Naive thymus-derived CD4-positive, alpha-beta T cell (primary cell): ENCODE measurements around the gene EVX2. TPM values are rescaled to one million over a fixed set of nuclear protein-coding genes. Genes with fewer than 3 reads are reported as not detected.

ENCODE experiments used
- ATAC-seq: fragments of 150-1000 bp; cut with Tn5 transposase; 2 replicates; pipeline ENCODE4 v1.10.0; 2021; ENCODE audit warnings: mild to moderate bottlenecking, moderate library complexity
- CTCF ChIA-PET: fragments of 350-600 bp; sonication (Branson Sonifier 250); formaldehyde crosslinking; loops from one replicate; lab custom pipeline; 2021; ENCODE audit warnings: antibody characterized with exemption; lab: Charles Lee
- POLR2A ChIA-PET: fragments of 350-600 bp; sonication (Branson Sonifier 250); formaldehyde crosslinking; loops from one replicate; lab custom pipeline; 2021; ENCODE audit warnings: antibody characterized with exemption, inconsistent platforms; lab: Charles Lee
- DNase-seq, 9 donors: peaks; one replicate each; pipeline versions ENCODE4 v3.0.0 to v3.0.0-alpha.2; 2020 to 2022; ENCODE audit warnings: mixed read lengths in 1 of 9
- H3K27ac ChIP-seq: one replicate; pipeline ENCODE4 v1.7.0; 2013; ENCODE audit warnings: mild to moderate bottlenecking, low read depth, low read length, moderate library complexity
- H3K27me3 ChIP-seq, 2 donors: one replicate each; pipeline ENCODE4 v1.7.0; 2013; ENCODE audit warnings: low read length in 2 of 2, mild to moderate bottlenecking in 2 of 2, moderate library complexity in 2 of 2; ENCODE audit not compliant: control insufficient read depth in 2 of 2, insufficient read depth in 2 of 2
- H3K36me3 ChIP-seq, 3 experiments: 1 replicate in 2 of 3; 2 replicates in 1 of 3; pipeline ENCODE4 v1.7.0; 2013; ENCODE audit warnings: low read length in 3 of 3, mild to moderate bottlenecking in 3 of 3, moderate library complexity in 1 of 3; ENCODE audit not compliant: insufficient read depth in 3 of 3, control insufficient read depth in 2 of 3
- H3K4me1 ChIP-seq, 2 donors: one replicate each; pipeline ENCODE4 v1.7.0; 2013; ENCODE audit warnings: low read length in 2 of 2, mild to moderate bottlenecking in 2 of 2, moderate library complexity in 1 of 2; ENCODE audit not compliant: control insufficient read depth in 2 of 2, insufficient read depth in 2 of 2
- H3K4me3 ChIP-seq: 2 replicates; pipeline ENCODE4 v1.7.0; 2013; ENCODE audit warnings: mild to moderate bottlenecking, low read length
- H3K9me3 ChIP-seq, 3 experiments: 1 replicate in 2 of 3; 2 replicates in 1 of 3; pipeline ENCODE4 v1.7.0; 2013; ENCODE audit warnings: low read length in 3 of 3; ENCODE audit not compliant: control insufficient read depth in 2 of 3
- H3K27ac Mint-ChIP-seq, 9 donors: one replicate each; pipeline ENCODE4 v1.8.0; 2020 to 2022; ENCODE audit warnings: mixed read lengths in 9 of 9, mild to moderate bottlenecking in 8 of 9, moderate library complexity in 5 of 9, inconsistent platforms in 2 of 9
- H3K27me3 Mint-ChIP-seq, 5 donors: one replicate each; pipeline ENCODE4 v1.8.0; 2021 to 2022; ENCODE audit warnings: mixed read lengths in 5 of 5, mild to moderate bottlenecking in 1 of 5
- H3K36me3 Mint-ChIP-seq, 5 donors: one replicate each; pipeline ENCODE4 v1.8.0; 2020 to 2022; ENCODE audit warnings: mixed read lengths in 5 of 5, mild to moderate bottlenecking in 3 of 5, inconsistent platforms in 1 of 5
- H3K4me1 Mint-ChIP-seq, 7 donors: one replicate each; pipeline ENCODE4 v1.8.0; 2020 to 2022; ENCODE audit warnings: mixed read lengths in 7 of 7, mild to moderate bottlenecking in 3 of 7, inconsistent platforms in 1 of 7
- H3K4me3 Mint-ChIP-seq, 10 donors: one replicate each; pipeline ENCODE4 v1.8.0; 2020 to 2022; ENCODE audit warnings: mild to moderate bottlenecking in 10 of 10, mixed read lengths in 10 of 10, moderate library complexity in 6 of 10, inconsistent platforms in 2 of 10
- H3K9me3 Mint-ChIP-seq, 11 donors: one replicate each; pipeline ENCODE4 v1.8.0; 2020 to 2022; ENCODE audit warnings: mixed read lengths in 11 of 11, mild to moderate bottlenecking in 4 of 11, inconsistent platforms in 1 of 11, moderate library complexity in 1 of 11
- intact Hi-C, 2 donors: fragments of 100-400 bp; cut with micrococcal nuclease; formaldehyde crosslinking; loops; one replicate each; pipeline ENCODE4 v1.15.1; 2023
- polyA plus RNA-seq, 2 donors: library from polyadenylated mRNA; unstranded; fragments of 300-500 nt; fragmentation: Illumina TruSeq; gene quantifications; one replicate each; pipeline ENCODE4 v1.2.3, GENCODE V29; 2021
- total RNA-seq, 6 experiments: library from RNA in 5 of 6; stranded (reverse) in 5 of 6; gene quantifications; 1 replicate in 5 of 6; 2 replicates in 1 of 6; pipeline ENCODE4 v1.2.3 and lab custom pipeline; 2021 to 2026

Gene EVX2
- total and polyA plus RNA-seq, 7 experiments from 2014 or later, result not detected

- Mint-ChIP-seq H3K9me3 (peaks cover 0 to 32% (median 5%) of the 10 kb centered on the region in 11 donors), H3K4me3 (peak overlapping the region; percentile 41 to 84 (median 72)), H3K4me1 (peaks cover 17 to 48% (median 36%) of the 10 kb centered on the region in 7 donors), H3K36me3 (peaks cover 0 to 5% (median 0%) of the 10 kb centered on the region in 5 donors), H3K27me3 (peaks cover 80 to 88% (median 86%) of the 10 kb centered on the region in 5 donors), H3K27ac (peak overlapping the region in 3 of 9 donors; percentile 60 to 88 (median 66))
- intact Hi-C loops, result loop anchor here (5.0 to 10.0 kb wide), 4 partner anchors 33 to 1634 kb away; partner anchors contain the start of gene HOXD12 (in 1 of the 2)
- CTCF ChIA-PET, result interaction anchor here (5.6 kb wide), 1 partner anchor 324 kb away, joined by 65 read pairs; no protein-coding TSS in a partner anchor
- ATAC-seq (peak; percentile 41), DNase-seq (peak in 1 of 9 donors; percentile 27)
- Histone ChIP-seq H3K27ac (no peak overlapping the region), H3K4me1 (peaks cover 3 to 6% of the 10 kb centered on the region in 2 donors), H3K36me3 (no peaks in the 10 kb centered on the region), H3K27me3 (peaks cover 45 to 69% of the 10 kb centered on the region in 2 donors), H3K9me3 (no peaks in the 10 kb centered on the region), H3K4me3 (no peak overlapping the region)
- POLR2A ChIA-PET, result no interaction called here
Measured at GRCh38 chr2:176130147-176130956, 46.6 kb upstream of the EVX2 start.

GRCh38 chr2:176129813-176130146, 46.0 kb upstream of the EVX2 start:
- Mint-ChIP-seq H3K4me1 (peaks cover 17 to 45% (median 34%) of the 10 kb centered on the region in 7 donors), H3K9me3 (peaks cover 0 to 28% (median 5%) of the 10 kb centered on the region in 11 donors), H3K36me3 (peaks cover 0 to 5% (median 0%) of the 10 kb centered on the region in 5 donors), H3K27ac (no peak overlapping the region), H3K4me3 (peak overlapping the region in 6 of 10 donors; percentile 45 to 75 (median 58)), H3K27me3 (peaks cover 80 to 87% (median 86%) of the 10 kb centered on the region in 5 donors)
- intact Hi-C loops, result loop anchor here (2.0 to 10.0 kb wide), 10 partner anchors 32 to 1795 kb away; partner anchors contain the start of genes HOXD12 (in 1 of the 2), LNPK (in 1 of the 2) and SP9 (in 1 of the 2)
- Histone ChIP-seq H3K36me3 (no peaks in the 10 kb centered on the region), H3K27ac (no peak overlapping the region), H3K9me3 (no peaks in the 10 kb centered on the region), H3K4me3 (no peak overlapping the region), H3K4me1 (peaks cover 3 to 6% of the 10 kb centered on the region in 2 donors), H3K27me3 (peaks cover 43 to 69% of the 10 kb centered on the region in 2 donors)
- ChIA-PET POLR2A (no interaction called here), CTCF (interaction anchor here (5.6 kb wide), 1 partner anchor 325 kb away, joined by 65 read pairs; no protein-coding TSS in a partner anchor)
- ATAC-seq (peak; percentile 12), DNase-seq (peak in 1 of 9 donors; percentile 22)

GRCh38 chr2:176128982-176129796, 45.4 kb upstream of the EVX2 start, which contains the start of gene HOXD8:
HOXD8 (plus strand) TSS chr2:176129705; CDS start chr2:176130367, 662 bp downstream.
- ATAC-seq (no peak), DNase-seq (peak in 1 of 9 donors; percentile 27)
- no peak within 1 kb of the TSS for H3K4me3 ChIP-seq
- ChIA-PET CTCF (interaction anchor here (2.8 to 5.6 kb wide), 2 partner anchors 325 to 522 kb away, joined by 27 to 65 read pairs; no protein-coding TSS in a partner anchor), POLR2A (no interaction called here)
- peak within 1 kb of the TSS; percentile 42 to 82 (median 69) for H3K4me3 Mint-ChIP-seq
- H3K4me1 Mint-ChIP-seq, result peaks cover 17 to 45% (median 34%) of the 10 kb centered on the region in 7 donors
- no peak within 1 kb of the TSS for H3K27ac ChIP-seq
- H3K9me3 Mint-ChIP-seq, result peaks cover 0 to 28% (median 5%) of the 10 kb centered on the region in 11 donors
- peaks cover 0 to 5% (median 0%) of the 10 kb centered on the region in 5 donors for H3K36me3 Mint-ChIP-seq
- no peaks in the 10 kb centered on the region for H3K36me3 ChIP-seq
- intact Hi-C loops, result loop anchor here (2.0 to 10.0 kb wide), 6 partner anchors 44 to 1794 kb away; partner anchors contain the start of genes LNPK (in 1 of the 2) and SP9 (in 1 of the 2)
- H3K4me1 ChIP-seq, result peaks cover 3 to 6% of the 10 kb centered on the region in 2 donors
- peak within 1 kb of the TSS in 4 of 9 donors; percentile 25 to 90 (median 70) for H3K27ac Mint-ChIP-seq
- H3K27me3 Mint-ChIP-seq, result peaks cover 80 to 87% (median 86%) of the 10 kb centered on the region in 5 donors
- peaks cover 39 to 74% of the 10 kb centered on the region in 2 donors for H3K27me3 ChIP-seq
- no peaks in the 10 kb centered on the region for H3K9me3 ChIP-seq

GRCh38 chr2:176128172-176128981, 44.6 kb upstream of the EVX2 start:
- Mint-ChIP-seq H3K36me3 (peaks cover 0 to 5% (median 0%) of the 10 kb centered on the region in 5 donors), H3K27ac (peak overlapping the region in 4 of 9 donors; percentile 53 to 90 (median 70)), H3K4me1 (peaks cover 17 to 51% (median 41%) of the 10 kb centered on the region in 7 donors), H3K4me3 (peak overlapping the region; percentile 12 to 75 (median 66)), H3K9me3 (peaks cover 0 to 20% (median 4%) of the 10 kb centered on the region in 11 donors), H3K27me3 (peaks cover 80 to 87% (median 86%) of the 10 kb centered on the region in 5 donors)
- H3K4me3 ChIP-seq, result no peak overlapping the region
- H3K27me3 ChIP-seq, result peaks cover 39 to 78% of the 10 kb centered on the region in 2 donors
- peaks cover 3 to 9% of the 10 kb centered on the region in 2 donors for H3K4me1 ChIP-seq
- ChIA-PET CTCF (interaction anchor here (0.6 to 5.6 kb wide), 9 partner anchors 15 to 1019 kb away, joined by 3 to 65 read pairs (median 3); no protein-coding TSS in a partner anchor), POLR2A (interaction anchor here (0.9 kb wide), 2 partner anchors 26 to 328 kb away, joined by 3 read pairs; no protein-coding TSS in a partner anchor)
- ATAC-seq (no peak), DNase-seq (peak in 1 of 9 donors; percentile 20)
- no peaks in the 10 kb centered on the region for H3K9me3 ChIP-seq
- H3K36me3 ChIP-seq, result no peaks in the 10 kb centered on the region
- intact Hi-C loops, result loop anchor here (2.0 to 10.0 kb wide), 6 partner anchors 44 to 1794 kb away; partner anchors contain the start of genes LNPK (in 1 of the 2) and SP9 (in 1 of the 2)
- no peak overlapping the region for H3K27ac ChIP-seq

GRCh38 chr2:176127774-176128072, 44.0 kb upstream of the EVX2 start:
- Histone ChIP-seq H3K27me3 (peaks cover 37 to 74% of the 10 kb centered on the region in 2 donors), H3K4me3 (no peak overlapping the region), H3K27ac (no peak overlapping the region), H3K9me3 (no peaks in the 10 kb centered on the region), H3K4me1 (peaks cover 3 to 14% of the 10 kb centered on the region in 2 donors), H3K36me3 (no peaks in the 10 kb centered on the region)
- Mint-ChIP-seq H3K27ac (peak overlapping the region in 4 of 9 donors; percentile 53 to 90 (median 70)), H3K4me3 (peak overlapping the region in 2 of 10 donors; percentile 11 to 67), H3K27me3 (peaks cover 76 to 82% (median 81%) of the 10 kb centered on the region in 5 donors), H3K36me3 (peaks cover 0 to 5% (median 0%) of the 10 kb centered on the region in 5 donors), H3K9me3 (peaks cover 0 to 16% (median 4%) of the 10 kb centered on the region in 11 donors), H3K4me1 (peaks cover 17 to 52% (median 42%) of the 10 kb centered on the region in 7 donors)
- intact Hi-C loops, result loop anchor here (1.0 to 10.0 kb wide), 15 partner anchors 43 to 1793 kb away; partner anchors contain the start of genes LNPK (in 1 of the 2) and SP9 (in 1 of the 2)
- no peak for DNase-seq
- ChIA-PET CTCF (interaction anchor here (0.6 to 5.6 kb wide), 10 partner anchors 16 to 1020 kb away, joined by 3 to 65 read pairs (median 3); no protein-coding TSS in a partner anchor), POLR2A (interaction anchor here (0.5 to 0.9 kb wide), 3 partner anchors 25 to 1594 kb away, joined by 3 read pairs; no protein-coding TSS in a partner anchor)
- no peak for ATAC-seq
